Measurements from ENCODE around the gene BTBD7.
"Not testable (repeated sequence)": the region's sequence is repeated elsewhere in the genome, so short reads cannot be mapped to it uniquely, and the experiment has no call there.

BTBD7 gene, protein sequence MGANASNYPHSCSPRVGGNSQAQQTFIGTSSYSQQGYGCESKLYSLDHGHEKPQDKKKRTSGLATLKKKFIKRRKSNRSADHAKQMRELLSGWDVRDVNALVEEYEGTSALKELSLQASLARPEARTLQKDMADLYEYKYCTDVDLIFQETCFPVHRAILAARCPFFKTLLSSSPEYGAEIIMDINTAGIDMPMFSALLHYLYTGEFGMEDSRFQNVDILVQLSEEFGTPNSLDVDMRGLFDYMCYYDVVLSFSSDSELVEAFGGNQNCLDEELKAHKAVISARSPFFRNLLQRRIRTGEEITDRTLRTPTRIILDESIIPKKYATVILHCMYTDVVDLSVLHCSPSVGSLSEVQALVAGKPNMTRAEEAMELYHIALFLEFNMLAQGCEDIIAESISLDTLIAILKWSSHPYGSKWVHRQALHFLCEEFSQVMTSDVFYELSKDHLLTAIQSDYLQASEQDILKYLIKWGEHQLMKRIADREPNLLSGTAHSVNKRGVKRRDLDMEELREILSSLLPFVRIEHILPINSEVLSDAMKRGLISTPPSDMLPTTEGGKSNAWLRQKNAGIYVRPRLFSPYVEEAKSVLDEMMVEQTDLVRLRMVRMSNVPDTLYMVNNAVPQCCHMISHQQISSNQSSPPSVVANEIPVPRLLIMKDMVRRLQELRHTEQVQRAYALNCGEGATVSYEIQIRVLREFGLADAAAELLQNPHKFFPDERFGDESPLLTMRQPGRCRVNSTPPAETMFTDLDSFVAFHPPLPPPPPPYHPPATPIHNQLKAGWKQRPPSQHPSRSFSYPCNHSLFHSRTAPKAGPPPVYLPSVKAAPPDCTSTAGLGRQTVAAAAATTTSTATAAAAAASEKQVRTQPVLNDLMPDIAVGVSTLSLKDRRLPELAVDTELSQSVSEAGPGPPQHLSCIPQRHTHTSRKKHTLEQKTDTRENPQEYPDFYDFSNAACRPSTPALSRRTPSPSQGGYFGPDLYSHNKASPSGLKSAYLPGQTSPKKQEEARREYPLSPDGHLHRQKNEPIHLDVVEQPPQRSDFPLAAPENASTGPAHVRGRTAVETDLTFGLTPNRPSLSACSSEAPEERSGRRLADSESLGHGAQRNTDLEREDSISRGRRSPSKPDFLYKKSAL

DNA sequence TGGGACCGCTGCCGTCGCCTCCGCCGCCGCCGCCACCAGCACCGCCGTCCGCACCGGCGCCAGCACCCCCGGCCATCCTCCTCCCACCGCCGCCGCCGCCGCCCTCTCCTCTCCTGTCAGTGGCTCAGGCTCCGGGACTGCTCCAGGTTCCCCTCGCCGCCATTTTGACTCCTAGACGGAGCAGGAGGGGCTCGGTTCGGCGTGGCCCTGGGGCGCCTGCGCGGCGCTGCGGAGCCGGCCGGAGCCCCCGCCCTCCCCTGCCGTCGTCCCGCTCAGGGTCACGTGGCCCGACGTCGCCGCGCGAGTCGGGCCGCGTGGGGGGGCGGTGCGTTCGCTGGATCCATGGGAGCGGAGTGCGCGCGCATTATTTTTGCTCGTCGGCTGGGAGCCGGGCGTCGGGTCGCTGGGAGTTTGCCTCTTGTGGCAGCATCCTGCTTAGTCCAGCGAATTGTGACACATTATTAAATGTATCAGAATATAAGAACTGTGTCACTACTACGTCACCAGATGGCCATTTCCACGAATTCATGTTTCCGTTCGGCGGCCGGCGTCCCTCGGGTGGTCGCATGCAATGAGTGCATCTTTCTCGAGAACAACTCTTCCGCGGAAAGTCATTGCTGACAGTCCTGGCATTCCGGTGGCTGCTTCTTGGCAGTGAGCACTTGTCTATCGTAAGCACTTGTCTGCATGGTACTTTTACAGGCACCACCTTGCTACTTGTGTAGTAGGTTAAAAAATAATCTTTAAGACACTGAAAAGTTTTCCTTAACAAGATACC, at the start of gene BTBD7:
Gene BTBD7 (minus strand): TSS at position 184 of the 778 bp plus-strand sequence. CDS start 36,985 bp downstream, outside the sequence.
- Histone ChIP-seq H3K4me1 (ENCODE audit: control insufficient read depth in 1 of 2, insufficient read depth in 2 of 2, low read length in 2 of 2) (peaks cover 33 to 36% of the 10 kb centered on the region in 2 donors), H3K9me3 (ENCODE audit: control insufficient read depth in 1 of 2, low read length in 2 of 2) (no peaks in the 10 kb centered on the region), H3K9ac (ENCODE audit: low read depth in 1 of 2, low read length in 2 of 2) (peak within 1 kb of the TSS; percentile 82 to 85), H3K36me3 (ENCODE audit: control insufficient read depth in 1 of 2, insufficient read depth in 2 of 2, low read length in 2 of 2) (no peaks in the 10 kb centered on the region), H3K27me3 (ENCODE audit: control insufficient read depth in 1 of 2, insufficient read depth in 2 of 2, low read length in 2 of 2) (no peaks in the 10 kb centered on the region), H3K4me3 (ENCODE audit: low read depth in 1 of 2, low read length in 2 of 2) (peak within 1 kb of the TSS; percentile 85 to 88), H3K27ac (ENCODE audit: low read depth, low read length) (peak within 1 kb of the TSS; percentile 94)

DNA sequence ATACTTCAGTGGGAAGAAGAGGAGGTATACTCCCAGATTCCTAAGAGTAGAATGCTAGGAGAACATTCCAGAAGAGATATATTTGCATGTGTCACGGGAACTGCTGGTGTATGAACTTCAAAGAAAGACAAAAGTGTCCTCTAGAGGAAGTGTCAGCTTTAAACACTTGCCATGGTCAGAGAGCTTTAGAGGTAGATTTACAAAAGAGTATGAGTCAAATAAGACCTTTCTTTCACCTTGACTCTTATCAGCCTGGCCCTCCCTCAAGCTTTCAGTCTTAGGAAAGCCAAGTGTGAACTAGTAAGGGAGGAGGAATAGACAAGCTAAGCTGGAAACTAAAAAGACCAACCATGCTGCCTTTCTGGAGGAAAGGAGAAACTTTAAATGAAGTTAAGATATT, 48.8 kb upstream of the BTBD7 start:
- Histone ChIP-seq H3K9ac (ENCODE audit: low read depth in 1 of 2, low read length in 2 of 2) (no peak overlapping the region), H3K27me3 (ENCODE audit: control insufficient read depth in 1 of 2, insufficient read depth in 2 of 2, low read length in 2 of 2) (no peaks in the 10 kb centered on the region), H3K27ac (ENCODE audit: low read depth, low read length) (no peak overlapping the region), H3K4me1 (ENCODE audit: control insufficient read depth in 1 of 2, insufficient read depth in 2 of 2, low read length in 2 of 2) (no peaks in the 10 kb centered on the region), H3K4me3 (ENCODE audit: low read depth in 1 of 2, low read length in 2 of 2) (no peak overlapping the region), H3K9me3 (ENCODE audit: control insufficient read depth in 1 of 2, low read length in 2 of 2) (no peaks in the 10 kb centered on the region), H3K36me3 (ENCODE audit: control insufficient read depth in 1 of 2, insufficient read depth in 2 of 2, low read length in 2 of 2) (no peaks in the 10 kb centered on the region)

- no peaks in the 10 kb centered on the region for H3K4me1 ChIP-seq (ENCODE audit: control insufficient read depth in 1 of 2, insufficient read depth in 2 of 2, low read length in 2 of 2)
- H3K9me3 ChIP-seq (ENCODE audit: control insufficient read depth in 1 of 2, low read length in 2 of 2): no peaks in the 10 kb centered on the region
- H3K4me3 ChIP-seq (ENCODE audit: low read depth in 1 of 2, low read length in 2 of 2): no peak overlapping the region
- H3K27me3 ChIP-seq (ENCODE audit: control insufficient read depth in 1 of 2, insufficient read depth in 2 of 2, low read length in 2 of 2): no peaks in the 10 kb centered on the region
- H3K36me3 ChIP-seq (ENCODE audit: control insufficient read depth in 1 of 2, insufficient read depth in 2 of 2, low read length in 2 of 2): no peaks in the 10 kb centered on the region
- no peak overlapping the region for H3K27ac ChIP-seq (ENCODE audit: low read depth, low read length)
- no peak overlapping the region for H3K9ac ChIP-seq (ENCODE audit: low read depth in 1 of 2, low read length in 2 of 2)
Observed at GRCh38 chr14:93379831-93380230, 47.0 kb upstream of the BTBD7 start.

DNA sequence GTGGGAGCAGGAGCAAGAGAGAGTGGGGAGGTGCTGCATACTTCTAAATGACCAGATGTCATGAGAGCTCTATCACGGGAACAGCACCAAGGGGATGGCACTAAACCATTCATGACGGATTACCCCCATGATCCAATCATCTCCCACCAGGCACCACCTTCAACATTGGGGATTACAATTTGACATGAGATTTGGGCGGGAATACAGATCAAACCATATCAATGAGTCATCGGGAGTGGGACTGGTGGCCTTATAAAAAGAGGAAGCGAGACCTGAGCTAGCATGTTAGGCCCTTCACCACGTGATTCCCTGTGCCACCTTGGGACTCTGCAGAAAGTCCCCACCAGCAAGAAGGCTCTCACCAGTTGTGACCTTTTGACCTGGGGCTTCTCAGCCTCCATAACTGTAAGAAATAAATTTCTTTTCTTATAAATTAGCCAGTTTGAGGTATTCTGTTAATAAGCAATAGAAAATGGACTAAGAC, 42.9 kb upstream of the BTBD7 start:
- Histone ChIP-seq H3K27ac (ENCODE audit: low read depth, low read length) (no peak overlapping the region), H3K36me3 (ENCODE audit: control insufficient read depth in 1 of 2, insufficient read depth in 2 of 2, low read length in 2 of 2) (no peaks in the 10 kb centered on the region), H3K4me3 (ENCODE audit: low read depth in 1 of 2, low read length in 2 of 2) (no peak overlapping the region)

GRCh38 chr14:93369713-93370266, 37.0 kb upstream of the BTBD7 start:
- Histone ChIP-seq H3K4me3 (ENCODE audit: low read depth in 1 of 2, low read length in 2 of 2) (no peak overlapping the region), H3K27ac (ENCODE audit: low read depth, low read length) (no peak overlapping the region), H3K9me3 (ENCODE audit: control insufficient read depth in 1 of 2, low read length in 2 of 2) (no peaks in the 10 kb centered on the region), H3K9ac (ENCODE audit: low read depth in 1 of 2, low read length in 2 of 2) (no peak overlapping the region), H3K36me3 (ENCODE audit: control insufficient read depth in 1 of 2, insufficient read depth in 2 of 2, low read length in 2 of 2) (no peaks in the 10 kb centered on the region), H3K27me3 (ENCODE audit: control insufficient read depth in 1 of 2, insufficient read depth in 2 of 2, low read length in 2 of 2) (no peaks in the 10 kb centered on the region), H3K4me1 (ENCODE audit: control insufficient read depth in 1 of 2, insufficient read depth in 2 of 2, low read length in 2 of 2) (no peaks in the 10 kb centered on the region)

More for the DNA sequence above, 42.9 kb upstream of the BTBD7 start:
- H3K9me3 ChIP-seq (ENCODE audit: control insufficient read depth in 1 of 2, low read length in 2 of 2): no peaks in the 10 kb centered on the region
- H3K9ac ChIP-seq (ENCODE audit: low read depth in 1 of 2, low read length in 2 of 2): no peak overlapping the region
- no peaks in the 10 kb centered on the region for H3K27me3 ChIP-seq (ENCODE audit: control insufficient read depth in 1 of 2, insufficient read depth in 2 of 2, low read length in 2 of 2)
- H3K4me1 ChIP-seq (ENCODE audit: control insufficient read depth in 1 of 2, insufficient read depth in 2 of 2, low read length in 2 of 2): no peaks in the 10 kb centered on the region

GRCh38 chr14:93368996-93369712, 36.3 kb upstream of the BTBD7 start:
- Histone ChIP-seq H3K9ac (ENCODE audit: low read depth in 1 of 2, low read length in 2 of 2) (no peak overlapping the region), H3K27ac (ENCODE audit: low read depth, low read length) (no peak overlapping the region)

GRCh38 chr14:93354873-93355272, 22.0 kb upstream of the BTBD7 start:
- H3K4me1 ChIP-seq (ENCODE audit: control insufficient read depth in 1 of 2, insufficient read depth in 2 of 2, low read length in 2 of 2); H3K27me3 ChIP-seq (ENCODE audit: control insufficient read depth in 1 of 2, insufficient read depth in 2 of 2, low read length in 2 of 2); H3K4me3 ChIP-seq (ENCODE audit: low read depth in 1 of 2, low read length in 2 of 2); H3K9ac ChIP-seq (ENCODE audit: low read depth in 1 of 2, low read length in 2 of 2); H3K27ac ChIP-seq (ENCODE audit: low read depth, low read length); H3K36me3 ChIP-seq (ENCODE audit: control insufficient read depth in 1 of 2, insufficient read depth in 2 of 2, low read length in 2 of 2); H3K9me3 ChIP-seq (ENCODE audit: control insufficient read depth in 1 of 2, low read length in 2 of 2): not testable (repeated sequence)

More at GRCh38 chr14:93368996-93369712, 36.3 kb upstream of the BTBD7 start:
- Histone ChIP-seq H3K4me3 (ENCODE audit: low read depth in 1 of 2, low read length in 2 of 2) (no peak overlapping the region), H3K4me1 (ENCODE audit: control insufficient read depth in 1 of 2, insufficient read depth in 2 of 2, low read length in 2 of 2) (no peaks in the 10 kb centered on the region), H3K36me3 (ENCODE audit: control insufficient read depth in 1 of 2, insufficient read depth in 2 of 2, low read length in 2 of 2) (no peaks in the 10 kb centered on the region), H3K27me3 (ENCODE audit: control insufficient read depth in 1 of 2, insufficient read depth in 2 of 2, low read length in 2 of 2) (no peaks in the 10 kb centered on the region), H3K9me3 (ENCODE audit: control insufficient read depth in 1 of 2, low read length in 2 of 2) (no peaks in the 10 kb centered on the region)

DNA sequence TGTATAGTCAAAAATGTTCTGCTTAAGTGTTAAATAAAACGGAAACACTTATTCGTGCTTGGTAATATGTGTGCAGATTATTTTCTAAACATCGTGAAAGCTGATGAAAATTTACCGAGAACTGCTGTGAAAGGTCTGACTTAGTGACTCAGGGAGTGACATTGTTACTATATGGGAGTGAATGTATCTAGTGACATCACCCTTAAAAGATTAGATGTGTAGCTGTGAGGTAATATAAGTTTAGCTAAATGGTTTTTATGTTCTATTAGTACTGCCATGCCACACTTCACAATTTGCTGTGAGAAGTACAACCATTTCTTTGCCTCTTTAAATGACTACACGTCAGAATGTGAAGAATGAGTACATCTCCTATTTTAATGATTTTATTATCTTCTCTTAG, 15.5 kb upstream of the BTBD7 start:
- H3K9ac ChIP-seq (ENCODE audit: low read depth in 1 of 2, low read length in 2 of 2): no peak overlapping the region
- no peak overlapping the region for H3K4me3 ChIP-seq (ENCODE audit: low read depth in 1 of 2, low read length in 2 of 2)
- H3K4me1 ChIP-seq (ENCODE audit: control insufficient read depth in 1 of 2, insufficient read depth in 2 of 2, low read length in 2 of 2): no peaks in the 10 kb centered on the region
- H3K27ac ChIP-seq (ENCODE audit: low read depth, low read length): no peak overlapping the region
- H3K36me3 ChIP-seq (ENCODE audit: control insufficient read depth in 1 of 2, insufficient read depth in 2 of 2, low read length in 2 of 2): no peaks in the 10 kb centered on the region
- H3K9me3 ChIP-seq (ENCODE audit: control insufficient read depth in 1 of 2, low read length in 2 of 2): no peaks in the 10 kb centered on the region
- H3K27me3 ChIP-seq (ENCODE audit: control insufficient read depth in 1 of 2, insufficient read depth in 2 of 2, low read length in 2 of 2): no peaks in the 10 kb centered on the region

DNA sequence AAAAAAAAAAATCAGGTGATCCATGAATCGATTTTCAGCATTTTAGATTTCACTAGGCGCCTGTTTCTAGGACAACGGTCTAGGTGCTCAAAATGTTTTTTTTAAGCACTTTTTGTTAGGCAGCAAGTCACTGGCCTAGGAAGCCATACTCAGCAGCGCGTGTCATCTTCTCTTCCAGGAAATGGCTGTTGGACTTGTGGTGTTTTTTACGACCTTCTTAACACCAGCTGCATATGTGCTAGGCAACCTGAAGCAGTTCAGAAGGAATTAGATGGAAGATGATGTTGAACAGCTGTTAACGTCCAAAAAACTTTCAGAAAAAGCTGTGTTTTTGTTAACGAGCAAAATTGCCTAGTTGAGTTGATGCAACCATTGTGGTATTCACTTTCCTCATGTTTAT, 15.0 kb upstream of the BTBD7 start:
- H3K4me3 ChIP-seq (ENCODE audit: low read depth in 1 of 2, low read length in 2 of 2): no peak overlapping the region
- no peaks in the 10 kb centered on the region for H3K27me3 ChIP-seq (ENCODE audit: control insufficient read depth in 1 of 2, insufficient read depth in 2 of 2, low read length in 2 of 2)
- H3K27ac ChIP-seq (ENCODE audit: low read depth, low read length): no peak overlapping the region
- no peaks in the 10 kb centered on the region for H3K36me3 ChIP-seq (ENCODE audit: control insufficient read depth in 1 of 2, insufficient read depth in 2 of 2, low read length in 2 of 2)
- H3K4me1 ChIP-seq (ENCODE audit: control insufficient read depth in 1 of 2, insufficient read depth in 2 of 2, low read length in 2 of 2): no peaks in the 10 kb centered on the region
- H3K9me3 ChIP-seq (ENCODE audit: control insufficient read depth in 1 of 2, low read length in 2 of 2): no peaks in the 10 kb centered on the region
- H3K9ac ChIP-seq (ENCODE audit: low read depth in 1 of 2, low read length in 2 of 2): no peak overlapping the region
